ENCODE data around the gene CALHM1.

The CALHM1 gene

GRCh38 chr10:103454026-103454425 lies 4.7 kb downstream of the CALHM1 start:
- DNase-seq: no peak

- DNase-seq: no peak
These were observed 6.0 kb downstream of the CALHM1 start for GRCh38 chr10:103452506-103453230.

- DNase-seq: peak; percentile 63
These were observed 6.7 kb downstream of the CALHM1 start, which contains the start of gene CALHM2 for GRCh38 chr10:103451831-103452505. CALHM2 (minus strand) TSS chr10:103452370; CDS start chr10:103449941, 2,429 bp downstream.

GRCh38 chr10:103451091-103451813 lies 7.4 kb downstream of the CALHM1 start:
- peak; percentile 69 for DNase-seq

GRCh38 chr10:103450201-103450695 lies 8.5 kb downstream of the CALHM1 start:
- DNase-seq: no peak

GRCh38 chr10:103449208-103450144 lies 9.2 kb downstream of the CALHM1 start:
- no peak for DNase-seq

GRCh38 chr10:103448746-103449145 lies 10.0 kb downstream of the CALHM1 start:
- no peak for DNase-seq

- DNase-seq: no peak
These were observed 11.5 kb downstream of the CALHM1 start for GRCh38 chr10:103447187-103447586.

- DNase-seq: no peak
These were observed 12.7 kb downstream of the CALHM1 start for GRCh38 chr10:103445767-103446567.

GRCh38 chr10:103445366-103445765 lies 13.3 kb downstream of the CALHM1 start:
- DNase-seq: no peak

- DNase-seq: no peak
These were observed 14.2 kb downstream of the CALHM1 start for GRCh38 chr10:103444478-103444877.

GRCh38 chr10:103443475-103444185 lies 15.1 kb downstream of the CALHM1 start:
- no peak for DNase-seq

- DNase-seq: no peak
These were observed 16.7 kb downstream of the CALHM1 start for GRCh38 chr10:103442031-103442461.

- DNase-seq: no peak
These were observed 17.1 kb downstream of the CALHM1 start for GRCh38 chr10:103441611-103442010.

GRCh38 chr10:103441206-103441605 lies 17.5 kb downstream of the CALHM1 start:
- no peak for DNase-seq

- DNase-seq: no peak
These were observed 18.3 kb downstream of the CALHM1 start for GRCh38 chr10:103440416-103440815.

- DNase-seq: no peak
These were observed 18.9 kb downstream of the CALHM1 start for GRCh38 chr10:103439776-103440175.

GRCh38 chr10:103433858-103434257 lies 24.8 kb downstream of the CALHM1 start:
- no peak for DNase-seq

- DNase-seq: no peak
These were observed 26.8 kb downstream of the CALHM1 start for GRCh38 chr10:103431902-103432301.

GRCh38 chr10:103429647-103430046 lies 29.1 kb downstream of the CALHM1 start:
- peak; percentile 46 for DNase-seq
